Measurements from ENCODE around the gene CLK2.

The CLK2 gene

DNA sequence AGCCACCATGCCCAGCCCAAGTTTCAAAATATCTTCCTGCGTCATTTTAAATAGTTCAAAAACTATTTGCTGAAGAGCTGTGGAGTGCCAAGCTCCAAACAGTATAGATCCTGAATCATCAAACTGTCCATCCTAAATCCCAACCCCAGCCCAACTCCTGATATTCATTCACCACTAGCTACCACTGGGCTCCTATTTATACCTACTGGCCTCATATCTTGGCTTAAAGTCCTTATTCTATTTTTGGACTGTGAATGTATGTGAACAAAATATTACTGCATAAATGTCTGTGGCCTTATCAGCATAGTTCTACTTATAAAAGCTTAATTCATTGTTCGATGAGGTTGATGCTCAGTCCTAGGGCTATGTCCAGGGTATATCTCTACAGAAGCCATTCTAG is 5.9 kb downstream of the CLK2 start:
- no peak overlapping the region for H3K9ac ChIP-seq (ENCODE audit: low read depth, low read length)
- no peaks in the 10 kb centered on the region for H3K4me1 ChIP-seq (ENCODE audit: insufficient read depth, low read length)
- H3K9me3 ChIP-seq (ENCODE audit: control insufficient read depth, insufficient read depth, low read length), result no peaks in the 10 kb centered on the region
- peaks cover 62% of the 10 kb centered on the region for H3K36me3 ChIP-seq (ENCODE audit: insufficient read depth, low read length)

DNA sequence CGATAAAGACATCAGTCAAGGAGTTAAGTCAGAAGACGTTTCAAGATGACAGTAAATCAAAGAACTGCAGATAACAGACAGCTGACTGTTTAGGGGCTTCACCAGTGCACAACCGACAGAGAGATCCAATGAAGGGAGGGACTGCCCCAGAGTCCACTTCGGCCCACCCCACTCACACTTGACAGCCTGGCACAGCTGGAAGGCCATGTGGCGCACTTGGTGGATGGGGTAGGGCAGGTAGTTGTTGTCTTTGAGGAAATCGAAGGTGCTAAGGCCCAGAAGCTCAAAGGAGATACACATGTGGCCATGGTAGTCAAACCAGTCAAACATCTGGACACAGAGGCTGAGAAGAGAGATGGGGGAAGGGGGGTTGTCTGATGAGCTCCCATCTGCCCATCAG is 6.8 kb downstream of the CLK2 start:
- H3K9me3 ChIP-seq (ENCODE audit: control insufficient read depth, insufficient read depth, low read length), result no peaks in the 10 kb centered on the region
- peaks cover 59% of the 10 kb centered on the region for H3K36me3 ChIP-seq (ENCODE audit: insufficient read depth, low read length)
- no peak overlapping the region for H3K9ac ChIP-seq (ENCODE audit: low read depth, low read length)
- H3K4me1 ChIP-seq (ENCODE audit: insufficient read depth, low read length), result no peaks in the 10 kb centered on the region; the same call in 1 of the 2 replicates

DNA sequence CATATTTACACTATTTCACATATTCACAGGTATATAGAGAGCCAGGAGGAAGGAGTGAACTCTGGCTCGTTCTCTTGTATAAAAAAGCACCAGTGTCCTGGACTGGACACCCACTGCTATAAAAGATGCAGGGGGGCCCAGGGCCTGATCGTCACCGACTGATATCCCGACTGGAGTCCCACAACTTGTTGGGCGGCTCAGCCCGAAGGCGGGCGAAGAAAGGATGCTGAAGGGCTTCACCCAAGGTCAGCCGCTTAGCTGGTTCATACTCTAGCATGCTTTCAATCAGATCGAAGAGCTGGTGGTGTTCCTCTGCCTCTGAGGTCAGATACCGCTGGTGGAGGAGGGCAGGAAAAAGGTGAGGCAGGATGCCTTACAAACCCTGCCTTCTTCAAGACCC is 10.2 kb downstream of the CLK2 start:
- Histone ChIP-seq H3K9ac (ENCODE audit: low read depth, low read length) (no peak overlapping the region), H3K36me3 (ENCODE audit: insufficient read depth, low read length) (peaks cover 37% of the 10 kb centered on the region), H3K4me1 (ENCODE audit: insufficient read depth, low read length) (peaks cover 6% of the 10 kb centered on the region; the same call in 1 of the 2 replicates), H3K9me3 (ENCODE audit: control insufficient read depth, insufficient read depth, low read length) (no peaks in the 10 kb centered on the region)

DNA sequence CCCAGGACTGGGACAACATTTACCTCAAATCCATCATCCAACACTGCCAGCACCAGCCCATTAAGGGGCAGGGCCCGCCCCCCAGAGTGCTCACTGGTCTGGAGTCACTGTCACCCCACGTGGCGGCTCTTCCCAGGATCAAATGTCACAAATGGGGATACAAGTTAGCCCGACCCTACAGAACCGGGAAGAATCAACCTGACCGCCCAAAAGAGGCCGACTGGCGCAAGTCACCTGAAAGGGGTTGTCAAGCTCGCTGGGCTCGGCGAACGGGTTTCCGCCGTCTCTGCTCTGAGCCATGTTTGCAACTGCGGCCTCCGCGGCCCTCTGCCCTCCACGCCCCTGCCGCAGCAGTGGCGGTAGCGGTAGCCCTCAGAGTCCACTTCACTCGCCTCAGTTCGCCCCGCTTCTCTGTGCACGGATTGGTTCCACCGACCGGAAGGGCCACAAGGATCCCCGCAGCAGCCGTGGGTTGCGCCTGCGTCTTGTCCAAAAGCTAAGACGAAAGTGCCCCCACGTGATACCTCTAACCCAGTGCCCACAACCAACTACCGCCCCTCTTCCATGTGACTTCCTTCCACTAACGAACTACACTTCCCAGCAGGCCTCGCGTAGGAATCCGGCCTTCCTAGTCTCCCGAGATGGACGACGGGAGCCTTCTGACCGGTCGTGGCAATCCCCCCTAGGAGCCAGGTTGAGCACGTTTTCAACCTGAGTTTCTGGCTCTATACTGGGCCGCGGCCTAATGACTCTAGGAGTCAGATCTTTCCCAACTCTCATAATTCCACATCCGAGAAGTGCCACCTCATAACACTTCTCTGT is 11.2 kb downstream of the CLK2 start, which contains the start of gene SCAMP3:
Gene SCAMP3, minus strand, starts transcription at position 509 of the 822 bp plus-strand sequence. Its CDS starts 209 bp downstream, at position 300.
- peak within 1 kb of the TSS; percentile 66 for H3K9ac ChIP-seq (ENCODE audit: low read depth, low read length)
- peaks cover 29% of the 10 kb centered on the region for H3K36me3 ChIP-seq (ENCODE audit: insufficient read depth, low read length)
- peaks cover 6% of the 10 kb centered on the region; the same call in 1 of the 2 replicates for H3K4me1 ChIP-seq (ENCODE audit: insufficient read depth, low read length)
- H3K9me3 ChIP-seq (ENCODE audit: control insufficient read depth, insufficient read depth, low read length), result no peaks in the 10 kb centered on the region

DNA sequence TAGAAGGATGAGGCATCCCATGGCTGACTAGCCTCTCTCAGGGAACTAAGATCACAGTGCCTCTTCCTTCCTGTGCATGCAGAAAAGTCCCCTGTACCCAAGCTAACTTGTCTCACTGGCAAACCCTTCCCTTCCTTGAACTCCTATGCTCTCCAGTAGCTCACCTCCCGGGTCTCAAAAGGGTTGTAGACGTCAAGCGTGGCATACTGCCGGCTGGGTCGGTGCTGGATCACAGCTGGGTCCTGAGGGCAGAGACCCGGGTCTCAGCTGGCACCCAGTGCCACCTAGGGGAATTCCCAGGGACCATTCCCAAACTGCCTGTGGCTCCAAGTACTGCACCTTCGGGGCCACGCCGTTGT is 11.8 kb downstream of the CLK2 start:
- H3K36me3 ChIP-seq (ENCODE audit: insufficient read depth, low read length), result peaks cover 28% of the 10 kb centered on the region
- peaks cover 6% of the 10 kb centered on the region; the same call in 1 of the 2 replicates for H3K4me1 ChIP-seq (ENCODE audit: insufficient read depth, low read length)
- H3K9me3 ChIP-seq (ENCODE audit: control insufficient read depth, insufficient read depth, low read length), result no peaks in the 10 kb centered on the region
- peak overlapping the region; percentile 66 for H3K9ac ChIP-seq (ENCODE audit: low read depth, low read length)

DNA sequence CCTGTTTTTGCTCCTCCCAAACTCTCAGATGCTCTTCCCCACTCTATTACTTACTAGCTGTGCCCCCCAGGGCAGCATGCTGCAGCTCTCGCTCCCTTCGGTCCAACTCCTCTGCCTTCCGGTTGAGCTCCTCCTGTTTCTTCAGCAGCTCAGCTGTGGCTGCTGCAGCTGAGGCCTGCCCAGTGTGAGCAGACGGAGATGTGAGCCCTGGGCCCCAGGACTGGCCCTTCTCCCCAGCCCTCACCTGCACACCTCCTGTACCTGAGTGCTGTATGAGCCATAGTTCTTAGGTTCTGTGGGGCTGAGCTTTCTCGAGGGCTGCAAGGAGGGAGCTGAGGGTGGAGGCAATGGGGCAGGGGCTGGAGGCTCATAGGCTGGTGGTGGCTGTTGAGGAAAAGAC is 13.0 kb downstream of the CLK2 start:
- Histone ChIP-seq H3K9ac (ENCODE audit: low read depth, low read length) (no peak overlapping the region), H3K4me1 (ENCODE audit: insufficient read depth, low read length) (peaks cover 6% of the 10 kb centered on the region; the same call in 1 of the 2 replicates), H3K9me3 (ENCODE audit: control insufficient read depth, insufficient read depth, low read length) (no peaks in the 10 kb centered on the region), H3K36me3 (ENCODE audit: insufficient read depth, low read length) (peaks cover 18% of the 10 kb centered on the region)

DNA sequence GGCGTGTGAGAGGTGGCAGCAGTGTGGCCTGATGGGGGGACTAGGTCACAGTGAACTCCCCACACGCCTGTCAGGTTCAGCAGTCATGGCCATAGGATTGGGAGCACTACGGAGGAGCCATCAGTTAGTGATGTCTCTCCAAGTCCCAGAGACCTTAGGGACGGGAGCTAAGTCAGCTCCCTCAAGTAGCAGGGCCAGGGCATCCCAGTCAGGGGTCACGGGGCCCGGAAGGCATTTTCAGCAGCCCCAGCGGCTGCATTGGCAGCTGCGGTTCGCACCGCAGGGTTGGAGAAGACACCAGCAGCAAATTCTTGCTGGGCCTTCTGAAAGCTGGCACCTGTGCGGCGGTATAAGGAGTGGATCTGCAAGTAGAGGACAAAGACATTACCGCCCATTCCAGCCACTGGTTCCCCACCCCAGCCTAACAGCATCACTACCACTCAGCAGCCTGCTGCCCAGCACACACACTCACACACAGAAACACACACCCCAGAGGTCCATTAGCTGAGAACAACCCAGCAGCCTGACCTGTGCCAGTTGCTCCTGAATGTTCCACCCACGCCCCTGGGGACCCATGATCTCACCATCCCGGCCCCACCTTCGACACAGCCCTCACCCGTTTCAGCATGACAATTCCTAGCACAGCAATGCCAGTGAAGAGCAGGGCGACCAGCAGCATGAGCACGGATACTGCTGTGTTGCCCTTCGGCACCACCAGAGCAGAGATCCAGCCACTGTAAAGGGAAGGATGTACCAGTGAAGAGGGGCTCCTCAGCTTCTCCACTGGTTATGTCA is 17.0 kb downstream of the CLK2 start:
- Histone ChIP-seq H3K4me1 (ENCODE audit: insufficient read depth, low read length) (peaks cover 3% of the 10 kb centered on the region; the same call in 1 of the 2 replicates), H3K9ac (ENCODE audit: low read depth, low read length) (peak overlapping the region; percentile 62), H3K9me3 (ENCODE audit: control insufficient read depth, insufficient read depth, low read length) (no peaks in the 10 kb centered on the region), H3K36me3 (ENCODE audit: insufficient read depth, low read length) (0 out of 2 replicates have a peak, but pooled peaks cover 4% of the 10 kb centered on the region)

DNA sequence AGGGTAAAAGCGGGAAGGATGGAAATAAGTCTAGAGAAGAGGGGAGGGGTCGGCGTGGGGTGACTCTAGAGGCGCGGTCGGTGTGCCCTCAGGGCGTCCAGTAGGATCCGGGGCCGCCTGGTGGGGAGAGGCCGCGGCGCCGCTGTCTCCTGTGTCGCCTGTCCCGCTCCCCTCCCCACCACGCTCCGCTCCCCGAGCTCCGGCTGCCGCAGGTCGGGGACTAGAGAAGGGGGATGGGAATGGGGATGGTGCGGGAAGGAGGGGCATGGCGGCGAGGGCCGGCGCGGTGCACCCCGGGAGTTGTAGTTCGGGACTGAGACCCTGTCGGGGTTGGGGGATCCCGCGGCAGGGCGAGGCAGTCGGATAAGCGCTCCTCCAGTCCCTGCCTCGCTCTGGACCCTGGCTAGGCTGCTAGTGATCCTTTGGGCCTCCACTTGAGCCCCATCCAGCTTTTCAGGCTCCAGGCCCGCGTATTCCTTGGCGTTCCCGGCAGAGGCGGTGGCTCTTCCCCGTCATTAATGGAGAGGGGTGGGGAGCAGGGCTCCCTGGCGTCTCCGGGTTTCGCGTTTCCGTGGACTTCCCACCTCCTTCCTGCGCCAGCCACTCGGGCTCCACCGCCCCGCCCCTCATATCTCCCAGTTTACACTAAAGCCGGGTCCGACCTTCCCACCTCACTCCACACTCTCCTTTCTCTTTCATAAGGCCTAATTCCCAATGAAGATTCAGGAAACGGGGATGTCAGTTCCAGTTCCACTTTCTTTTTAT is 17.9 kb downstream of the CLK2 start, which contains the start of gene ENTREP3:
Gene ENTREP3, minus strand, starts transcription at position 241 of the 765 bp plus-strand sequence. CDS start 606 bp downstream, outside the sequence.
- H3K9me3 ChIP-seq (ENCODE audit: control insufficient read depth, insufficient read depth, low read length), result no peaks in the 10 kb centered on the region
- 0 out of 2 replicates have a peak, but pooled peaks cover 4% of the 10 kb centered on the region for H3K36me3 ChIP-seq (ENCODE audit: insufficient read depth, low read length)
- H3K4me1 ChIP-seq (ENCODE audit: insufficient read depth, low read length), result peaks cover 3% of the 10 kb centered on the region; the same call in 1 of the 2 replicates
- peak within 1 kb of the TSS; percentile 62 for H3K9ac ChIP-seq (ENCODE audit: low read depth, low read length)

DNA sequence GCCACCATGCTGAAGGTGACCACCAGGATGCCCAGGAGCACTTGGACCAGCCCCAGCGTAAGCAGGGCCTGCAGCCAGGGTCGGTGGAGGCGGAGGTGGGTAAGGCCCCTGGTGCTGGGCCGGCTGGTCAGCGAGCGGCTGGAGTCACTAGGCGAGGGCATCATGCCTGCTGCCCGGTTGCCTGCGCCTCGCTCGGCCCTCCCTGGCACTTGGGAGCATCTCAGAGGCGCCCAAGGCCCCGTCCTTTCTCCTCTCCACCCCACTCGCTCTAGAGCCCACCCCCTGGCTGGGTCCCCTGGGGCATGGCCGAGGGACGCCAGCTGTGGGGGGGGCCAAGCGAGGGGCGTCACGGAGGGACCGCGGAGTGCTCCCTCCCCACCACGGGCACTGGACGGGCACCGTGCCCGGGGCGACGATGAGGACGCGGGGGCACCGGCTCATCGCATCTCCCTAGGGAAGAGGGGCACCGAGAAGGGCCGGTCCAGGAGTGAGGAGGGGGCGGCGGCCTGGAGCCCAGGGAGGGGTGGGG is 18.5 kb downstream of the CLK2 start:
- Histone ChIP-seq H3K9ac (ENCODE audit: low read depth, low read length) (peak overlapping the region; percentile 62), H3K4me1 (ENCODE audit: insufficient read depth, low read length) (peaks cover 3% of the 10 kb centered on the region; the same call in 1 of the 2 replicates), H3K9me3 (ENCODE audit: control insufficient read depth, insufficient read depth, low read length) (no peaks in the 10 kb centered on the region), H3K36me3 (ENCODE audit: insufficient read depth, low read length) (0 out of 2 replicates have a peak, but pooled peaks cover 4% of the 10 kb centered on the region)

DNA sequence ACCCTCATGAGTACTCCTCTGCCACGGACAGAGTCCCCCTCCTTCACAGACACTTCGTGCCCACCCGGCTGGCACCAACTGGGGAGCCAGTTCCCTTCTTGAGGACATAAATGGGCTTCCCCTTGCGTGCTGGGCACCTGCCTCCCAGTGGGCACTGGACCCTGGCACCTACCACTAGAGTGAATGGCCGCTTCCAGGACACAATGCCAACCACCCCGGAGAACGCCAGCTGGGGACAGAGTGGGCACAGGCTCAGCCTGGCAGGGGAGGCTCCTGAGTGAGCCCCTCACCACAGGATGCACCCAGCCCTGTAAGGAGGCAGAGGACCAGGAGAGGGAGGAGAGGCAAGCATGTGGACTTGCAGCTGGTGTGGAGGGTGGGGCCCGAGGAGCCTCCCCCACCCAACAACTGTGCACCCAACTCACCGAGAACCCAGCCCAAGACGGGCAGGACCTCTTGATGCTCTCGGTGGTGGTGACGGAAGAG is 19.0 kb downstream of the CLK2 start:
- Histone ChIP-seq H3K9me3 (ENCODE audit: control insufficient read depth, insufficient read depth, low read length) (no peaks in the 10 kb centered on the region), H3K4me1 (ENCODE audit: insufficient read depth, low read length) (peaks cover 3% of the 10 kb centered on the region; the same call in 1 of the 2 replicates), H3K36me3 (ENCODE audit: insufficient read depth, low read length) (0 out of 2 replicates have a peak, but pooled peaks cover 4% of the 10 kb centered on the region), H3K9ac (ENCODE audit: low read depth, low read length) (peak overlapping the region; percentile 62; the same call in 1 of the 2 replicates)

DNA sequence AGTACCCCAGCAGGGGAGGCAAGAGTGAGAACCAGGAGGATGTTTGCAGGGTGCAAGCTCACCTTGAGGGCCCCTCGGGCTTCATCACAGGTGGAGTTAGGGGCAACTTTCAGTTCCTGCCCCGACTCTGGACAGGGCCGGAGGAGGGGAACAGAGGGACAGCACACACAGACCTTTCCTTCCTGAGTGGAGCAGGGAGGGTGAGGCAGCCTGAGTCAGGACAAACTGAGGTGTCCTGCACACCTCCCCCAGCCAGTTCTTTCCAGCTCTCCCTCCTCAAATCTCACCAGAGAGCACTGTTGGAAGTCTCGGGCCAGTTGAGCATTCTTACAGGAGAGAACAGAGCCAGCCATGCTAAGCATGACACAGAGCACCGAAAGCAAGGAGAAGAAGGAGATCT is 19.5 kb downstream of the CLK2 start:
- H3K9ac ChIP-seq (ENCODE audit: low read depth, low read length), result peak overlapping the region; percentile 9; the same call in 1 of the 2 replicates
- 0 out of 2 replicates have a peak, but pooled peaks cover 4% of the 10 kb centered on the region for H3K36me3 ChIP-seq (ENCODE audit: insufficient read depth, low read length)
- peaks cover 3% of the 10 kb centered on the region; the same call in 1 of the 2 replicates for H3K4me1 ChIP-seq (ENCODE audit: insufficient read depth, low read length)
- H3K9me3 ChIP-seq (ENCODE audit: control insufficient read depth, insufficient read depth, low read length), result no peaks in the 10 kb centered on the region

DNA sequence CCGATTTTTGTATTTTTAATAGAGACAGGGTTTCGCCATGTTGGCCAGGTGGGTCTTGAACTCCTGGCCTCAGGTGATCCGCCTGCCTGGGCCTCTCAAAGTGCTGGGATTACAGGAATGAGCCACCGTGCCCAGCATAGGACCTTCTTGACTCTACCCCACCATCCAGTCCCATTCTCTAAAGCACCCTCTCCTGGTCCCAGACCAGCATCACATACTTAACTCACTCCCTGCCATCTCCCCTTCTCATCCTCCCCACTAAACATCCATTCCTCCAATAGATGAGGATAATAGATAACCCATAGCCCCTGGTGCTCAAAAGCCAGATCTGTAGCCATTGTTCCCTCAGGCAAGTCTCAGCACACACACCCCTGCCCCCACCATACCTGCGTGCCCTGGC is 20.1 kb downstream of the CLK2 start:
- H3K9me3 ChIP-seq (ENCODE audit: control insufficient read depth, insufficient read depth, low read length), result no peaks in the 10 kb centered on the region
- H3K4me1 ChIP-seq (ENCODE audit: insufficient read depth, low read length), result peaks cover 3% of the 10 kb centered on the region; the same call in 1 of the 2 replicates
- H3K36me3 ChIP-seq (ENCODE audit: insufficient read depth, low read length), result peaks cover 4% of the 10 kb centered on the region; the same call in 1 of the 2 replicates
- H3K9ac ChIP-seq (ENCODE audit: low read depth, low read length), result no peak overlapping the region

DNA sequence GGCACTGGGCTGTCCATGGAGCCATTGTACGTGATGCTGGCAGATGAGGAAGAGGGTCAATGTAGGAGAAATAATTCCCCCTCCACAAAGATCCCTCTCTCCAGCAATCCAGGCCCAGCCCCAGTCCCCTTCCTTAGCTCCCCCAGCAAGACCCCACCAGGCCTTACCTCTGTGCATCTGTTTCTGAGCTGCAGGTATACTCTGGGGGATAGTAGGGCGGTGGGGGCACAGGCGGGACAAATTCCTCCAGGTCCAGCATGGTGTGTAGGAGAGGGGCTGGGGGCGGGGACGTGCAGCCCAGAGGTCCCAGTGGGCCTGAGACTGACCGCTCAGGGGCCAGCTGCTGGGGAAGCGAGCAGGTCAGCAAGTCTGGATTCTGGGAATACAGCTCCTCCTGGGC is 21.7 kb downstream of the CLK2 start:
- Histone ChIP-seq H3K9ac (ENCODE audit: low read depth, low read length) (no peak overlapping the region), H3K36me3 (ENCODE audit: insufficient read depth, low read length) (no peaks in the 10 kb centered on the region; the same call in 1 of the 2 replicates), H3K9me3 (ENCODE audit: control insufficient read depth, insufficient read depth, low read length) (no peaks in the 10 kb centered on the region), H3K4me1 (ENCODE audit: insufficient read depth, low read length) (peaks cover 3% of the 10 kb centered on the region; the same call in 1 of the 2 replicates)
